Epithelial cell of esophagus (primary cell): ENCODE results near the gene GPN1.

Source experiments
- DNase-seq: peaks from one replicate; pipeline ENCODE4 v3.0.0; 2010; ENCODE audit warnings: low read depth
- H3K4me3 ChIP-seq: 2 replicates; pipeline ENCODE4 v1.5.1; 2011; ENCODE audit warnings: mild to moderate bottlenecking, low read length, control low read depth
- TF ChIP-seq, protein P1 (sequence below): IDR thresholded peaks from 2 replicates; pipeline ENCODE4 v1.5.1; 2011; ENCODE audit warnings: low read depth, mild to moderate bottlenecking, low read length, control low read depth, inconsistent platforms; ENCODE audit not compliant: insufficient read depth; ENCODE audit errors: missing control alignments

Gene GPN1

DNA sequence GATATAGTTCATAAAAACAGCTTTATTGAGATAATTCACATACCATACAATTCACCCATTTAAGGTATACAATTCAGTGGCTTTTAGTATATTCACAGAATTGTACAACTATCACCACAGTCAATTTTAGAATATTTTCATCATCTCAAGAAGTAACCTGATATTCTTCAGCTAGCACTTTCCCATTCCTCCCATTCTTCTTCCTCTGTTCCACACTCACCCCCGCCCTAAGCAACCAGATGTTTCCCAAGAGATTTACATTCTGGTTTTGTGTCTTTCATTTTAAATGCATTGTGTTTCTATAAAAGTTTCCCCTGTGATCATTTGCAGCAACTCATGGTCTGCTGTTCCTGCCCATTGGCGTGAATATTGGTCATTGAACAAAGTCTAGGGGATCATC, 5.4 kb downstream of the GPN1 start:
- TF ChIP-seq, protein P1, sequence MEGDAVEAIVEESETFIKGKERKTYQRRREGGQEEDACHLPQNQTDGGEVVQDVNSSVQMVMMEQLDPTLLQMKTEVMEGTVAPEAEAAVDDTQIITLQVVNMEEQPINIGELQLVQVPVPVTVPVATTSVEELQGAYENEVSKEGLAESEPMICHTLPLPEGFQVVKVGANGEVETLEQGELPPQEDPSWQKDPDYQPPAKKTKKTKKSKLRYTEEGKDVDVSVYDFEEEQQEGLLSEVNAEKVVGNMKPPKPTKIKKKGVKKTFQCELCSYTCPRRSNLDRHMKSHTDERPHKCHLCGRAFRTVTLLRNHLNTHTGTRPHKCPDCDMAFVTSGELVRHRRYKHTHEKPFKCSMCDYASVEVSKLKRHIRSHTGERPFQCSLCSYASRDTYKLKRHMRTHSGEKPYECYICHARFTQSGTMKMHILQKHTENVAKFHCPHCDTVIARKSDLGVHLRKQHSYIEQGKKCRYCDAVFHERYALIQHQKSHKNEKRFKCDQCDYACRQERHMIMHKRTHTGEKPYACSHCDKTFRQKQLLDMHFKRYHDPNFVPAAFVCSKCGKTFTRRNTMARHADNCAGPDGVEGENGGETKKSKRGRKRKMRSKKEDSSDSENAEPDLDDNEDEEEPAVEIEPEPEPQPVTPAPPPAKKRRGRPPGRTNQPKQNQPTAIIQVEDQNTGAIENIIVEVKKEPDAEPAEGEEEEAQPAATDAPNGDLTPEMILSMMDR, result no peak
- DNase-seq, result no peak
- H3K4me3 ChIP-seq, result no peak overlapping the region

DNA sequence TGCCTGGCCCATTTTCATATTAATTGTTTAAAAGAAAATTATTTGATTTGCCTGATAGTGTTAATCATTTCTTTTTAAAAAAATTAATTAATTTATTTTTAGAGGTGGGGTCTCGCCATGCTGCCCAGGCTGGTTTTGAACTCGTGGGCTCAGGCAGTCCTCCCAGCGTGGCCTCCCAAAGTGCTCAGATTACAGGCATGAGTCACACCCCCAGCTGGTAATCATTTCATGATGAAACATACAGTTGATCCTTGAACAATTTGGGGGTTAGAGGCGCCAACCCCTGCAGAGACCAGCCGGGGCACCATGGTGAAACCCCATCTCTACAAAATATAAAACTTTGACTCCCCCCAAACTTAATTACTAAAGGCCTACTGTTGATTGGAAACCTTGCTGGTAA, 7.9 kb downstream of the GPN1 start:
- peak; percentile 36 for DNase-seq
- TF ChIP-seq, protein P1, result no peak
- H3K4me3 ChIP-seq, result no peak overlapping the region

DNA sequence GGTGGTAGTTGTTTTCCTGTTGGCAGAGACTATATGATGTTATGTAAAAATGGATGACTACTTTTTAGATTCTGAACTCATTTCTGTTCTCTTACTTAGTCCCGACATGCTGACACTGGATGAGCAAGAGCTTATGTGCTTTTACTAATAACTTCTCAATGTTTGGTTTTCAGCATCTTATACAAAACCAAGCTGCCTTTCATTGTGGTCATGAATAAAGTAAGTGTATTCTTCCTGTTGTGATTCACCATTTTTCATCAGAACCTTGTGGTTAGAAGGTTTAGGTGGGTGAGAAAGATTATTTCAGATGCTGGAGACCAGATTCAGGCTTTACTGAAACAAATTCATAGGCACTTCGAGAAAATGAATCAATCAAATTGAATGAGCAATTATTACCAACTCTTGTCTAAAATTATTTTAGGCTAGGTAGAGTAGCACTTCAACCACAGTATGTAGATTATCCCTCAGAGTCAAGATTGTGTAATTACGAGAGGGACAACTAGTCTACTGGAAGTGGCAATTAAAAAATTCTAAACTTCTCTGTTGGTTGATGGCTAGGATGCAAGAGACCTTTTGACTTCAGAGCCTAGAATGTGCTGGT, 9.3 kb downstream of the GPN1 start:
- TF ChIP-seq, protein P1, result no peak
- peak; percentile 94 for DNase-seq
- no peak overlapping the region for H3K4me3 ChIP-seq

DNA sequence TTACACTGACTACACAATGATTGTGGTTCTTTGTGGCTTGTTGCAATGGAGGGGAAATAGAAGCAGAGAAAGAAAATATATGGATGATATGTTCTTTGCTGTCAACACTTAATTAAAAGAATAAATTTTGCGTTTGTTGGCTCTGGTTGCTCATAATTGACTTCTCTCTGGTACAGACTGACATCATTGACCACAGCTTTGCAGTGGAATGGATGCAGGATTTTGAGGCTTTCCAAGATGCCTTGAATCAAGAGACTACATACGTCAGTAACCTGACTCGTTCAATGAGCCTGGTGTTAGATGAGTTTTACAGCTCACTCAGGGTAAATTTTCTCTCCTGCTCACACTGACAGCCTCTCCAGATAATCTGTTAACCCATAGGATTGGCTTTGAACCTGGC, 9.9 kb downstream of the GPN1 start:
- no peak overlapping the region for H3K4me3 ChIP-seq
- peak; percentile 54 for DNase-seq
- TF ChIP-seq, protein P1, result no peak

DNA sequence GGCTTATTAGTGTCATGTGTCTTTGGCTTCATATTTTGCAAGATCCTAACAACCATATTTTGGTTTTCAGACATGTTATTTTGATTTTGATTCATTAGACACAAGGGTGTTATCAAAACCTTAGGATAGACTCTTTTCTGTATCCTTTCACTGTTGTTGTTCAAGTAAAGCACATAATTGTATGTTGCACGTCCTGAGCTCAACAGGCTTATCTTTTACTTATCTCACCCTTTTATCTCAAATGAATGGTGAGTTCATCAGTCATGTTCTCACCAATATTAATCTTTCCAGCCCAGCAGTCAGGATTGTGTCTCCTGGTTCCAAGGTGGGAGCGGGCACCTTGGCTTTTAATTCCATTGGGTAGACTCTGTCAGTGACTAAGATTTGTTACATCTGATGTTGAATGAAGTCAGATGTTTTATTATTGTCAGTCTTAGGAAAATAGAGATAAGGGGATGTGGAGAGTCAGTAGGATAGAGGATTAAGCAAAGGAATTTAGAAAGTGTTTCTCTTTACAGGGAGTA, 11.9 kb downstream of the GPN1 start:
- TF ChIP-seq, protein P1, result no peak
- H3K4me3 ChIP-seq, result no peak overlapping the region

DNA sequence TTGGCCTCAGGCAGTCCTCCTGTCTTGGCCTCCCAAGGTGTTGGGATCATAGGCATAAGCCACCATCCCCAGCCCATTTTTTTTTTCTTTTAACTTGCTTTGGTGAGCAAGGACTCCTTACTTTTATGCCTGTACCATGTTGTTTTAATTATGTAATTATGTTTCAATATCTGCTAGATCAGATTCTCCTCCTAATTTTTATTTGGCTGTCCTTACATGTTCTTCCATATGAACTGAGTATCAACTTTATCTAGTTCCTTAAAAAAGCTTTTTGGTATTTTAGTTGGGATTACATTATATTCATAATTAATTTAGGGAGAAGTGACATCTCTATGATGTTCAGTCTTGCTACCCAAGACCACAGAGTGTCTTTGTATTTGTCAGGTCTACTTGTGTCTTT, 16.3 kb downstream of the GPN1 start:
- TF ChIP-seq, protein P1, result no peak
- DNase-seq, result no peak
- H3K4me3 ChIP-seq, result no peak overlapping the region

More for the DNA sequence above, 11.9 kb downstream of the GPN1 start:
- DNase-seq, result no peak

DNA sequence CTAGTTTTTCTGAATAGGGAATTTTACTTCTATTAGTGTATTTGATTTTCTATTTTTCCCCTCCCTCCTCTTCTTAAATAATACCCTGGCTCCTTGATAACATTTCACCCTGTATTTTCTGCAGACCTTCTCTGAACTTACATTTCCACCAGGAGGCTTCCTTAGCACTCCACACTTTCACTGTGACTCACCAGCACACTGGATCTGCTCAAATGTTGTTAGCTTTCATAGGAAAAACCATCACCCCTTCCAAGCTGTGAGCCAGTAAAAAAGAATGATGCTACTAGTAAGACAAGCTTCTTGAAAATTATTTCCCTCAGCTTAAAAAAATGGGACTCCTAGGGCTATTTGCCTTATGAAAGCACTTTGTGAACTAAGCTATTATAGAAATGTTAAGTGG, 18.4 kb downstream of the GPN1 start:
- DNase-seq, result no peak
- TF ChIP-seq, protein P1, result no peak
- no peak overlapping the region for H3K4me3 ChIP-seq
